ENCODE results near the gene ZSCAN10.

The ZSCAN10 gene

GRCh38 chr16:3049921-3050481 is 49.1 kb downstream of the ZSCAN10 start:
- no peak overlapping the region for H3K9ac ChIP-seq (ENCODE audit: low read depth, low read length)
- no peaks in the 10 kb centered on the region for H3K9me3 ChIP-seq (ENCODE audit: control insufficient read depth, insufficient read depth, low read length)
- no peak overlapping the region for H3K27ac ChIP-seq (ENCODE audit: low read depth, low read length)
- H3K36me3 ChIP-seq (ENCODE audit: control insufficient read depth, insufficient read depth, low read length), result peaks cover 3% of the 10 kb centered on the region; the same call in 1 of the 2 replicates
- H3K27me3 ChIP-seq (ENCODE audit: control insufficient read depth, insufficient read depth, low read length), result peaks cover 24% of the 10 kb centered on the region
- H3K4me1 ChIP-seq (ENCODE audit: control insufficient read depth, insufficient read depth, low read length), result no peaks in the 10 kb centered on the region
- no peak overlapping the region for H3K4me3 ChIP-seq (ENCODE audit: low read depth, low read length)

GRCh38 chr16:3047387-3047720 is 51.7 kb downstream of the ZSCAN10 start:
- Histone ChIP-seq H3K27ac (ENCODE audit: low read depth, low read length) (no peak overlapping the region), H3K9me3 (ENCODE audit: control insufficient read depth, insufficient read depth, low read length) (no peaks in the 10 kb centered on the region), H3K27me3 (ENCODE audit: control insufficient read depth, insufficient read depth, low read length) (peaks cover 33% of the 10 kb centered on the region), H3K36me3 (ENCODE audit: control insufficient read depth, insufficient read depth, low read length) (no peaks in the 10 kb centered on the region), H3K4me3 (ENCODE audit: low read depth, low read length) (peak overlapping the region; percentile 75), H3K4me1 (ENCODE audit: control insufficient read depth, insufficient read depth, low read length) (no peaks in the 10 kb centered on the region), H3K9ac (ENCODE audit: low read depth, low read length) (no peak overlapping the region)

GRCh38 chr16:3046641-3047386 is 52.3 kb downstream of the ZSCAN10 start:
- Histone ChIP-seq H3K9ac (ENCODE audit: low read depth, low read length) (no peak overlapping the region), H3K4me3 (ENCODE audit: low read depth, low read length) (peak overlapping the region; percentile 75), H3K27ac (ENCODE audit: low read depth, low read length) (no peak overlapping the region), H3K9me3 (ENCODE audit: control insufficient read depth, insufficient read depth, low read length) (no peaks in the 10 kb centered on the region), H3K4me1 (ENCODE audit: control insufficient read depth, insufficient read depth, low read length) (no peaks in the 10 kb centered on the region), H3K27me3 (ENCODE audit: control insufficient read depth, insufficient read depth, low read length) (peaks cover 33% of the 10 kb centered on the region), H3K36me3 (ENCODE audit: control insufficient read depth, insufficient read depth, low read length) (no peaks in the 10 kb centered on the region)

GRCh38 chr16:3045758-3046640 is 53.1 kb downstream of the ZSCAN10 start, which contains the start of gene MMP25:
MMP25 (plus strand) TSS chr16:3046561; CDS start chr16:3046918, 357 bp downstream.
- Histone ChIP-seq H3K4me3 (ENCODE audit: low read depth, low read length) (peak within 1 kb of the TSS; percentile 75), H3K27ac (ENCODE audit: low read depth, low read length) (peak within 1 kb of the TSS; percentile 78), H3K9me3 (ENCODE audit: control insufficient read depth, insufficient read depth, low read length) (no peaks in the 10 kb centered on the region), H3K9ac (ENCODE audit: low read depth, low read length) (peak within 1 kb of the TSS; percentile 26; the same call in 1 of the 2 replicates), H3K27me3 (ENCODE audit: control insufficient read depth, insufficient read depth, low read length) (peaks cover 33% of the 10 kb centered on the region), H3K36me3 (ENCODE audit: control insufficient read depth, insufficient read depth, low read length) (no peaks in the 10 kb centered on the region), H3K4me1 (ENCODE audit: control insufficient read depth, insufficient read depth, low read length) (no peaks in the 10 kb centered on the region)

- Histone ChIP-seq H3K4me3 (ENCODE audit: low read depth, low read length) (peak overlapping the region; percentile 75; the same call in 1 of the 2 replicates), H3K27me3 (ENCODE audit: control insufficient read depth, insufficient read depth, low read length) (peaks cover 33% of the 10 kb centered on the region), H3K4me1 (ENCODE audit: control insufficient read depth, insufficient read depth, low read length) (no peaks in the 10 kb centered on the region), H3K27ac (ENCODE audit: low read depth, low read length) (no peak overlapping the region), H3K9ac (ENCODE audit: low read depth, low read length) (no peak overlapping the region), H3K36me3 (ENCODE audit: control insufficient read depth, insufficient read depth, low read length) (no peaks in the 10 kb centered on the region), H3K9me3 (ENCODE audit: control insufficient read depth, insufficient read depth, low read length) (no peaks in the 10 kb centered on the region)
Observed at GRCh38 chr16:3044708-3045107, 54.4 kb downstream of the ZSCAN10 start.

GRCh38 chr16:3042376-3042775 is 56.7 kb downstream of the ZSCAN10 start:
- Histone ChIP-seq H3K27me3 (ENCODE audit: control insufficient read depth, insufficient read depth, low read length) (peaks cover 15% of the 10 kb centered on the region), H3K9ac (ENCODE audit: low read depth, low read length) (no peak overlapping the region)

GRCh38 chr16:3038896-3039295 is 60.2 kb downstream of the ZSCAN10 start:
- Histone ChIP-seq H3K4me3 (ENCODE audit: low read depth, low read length) (no peak overlapping the region), H3K36me3 (ENCODE audit: control insufficient read depth, insufficient read depth, low read length) (no peaks in the 10 kb centered on the region), H3K9me3 (ENCODE audit: control insufficient read depth, insufficient read depth, low read length) (no peaks in the 10 kb centered on the region), H3K4me1 (ENCODE audit: control insufficient read depth, insufficient read depth, low read length) (peaks cover 15% of the 10 kb centered on the region; the same call in 1 of the 2 replicates), H3K9ac (ENCODE audit: low read depth, low read length) (no peak overlapping the region), H3K27me3 (ENCODE audit: control insufficient read depth, insufficient read depth, low read length) (peaks cover 6% of the 10 kb centered on the region), H3K27ac (ENCODE audit: low read depth, low read length) (no peak overlapping the region)

More at GRCh38 chr16:3042376-3042775, 56.7 kb downstream of the ZSCAN10 start:
- Histone ChIP-seq H3K27ac (ENCODE audit: low read depth, low read length) (no peak overlapping the region), H3K9me3 (ENCODE audit: control insufficient read depth, insufficient read depth, low read length) (no peaks in the 10 kb centered on the region), H3K36me3 (ENCODE audit: control insufficient read depth, insufficient read depth, low read length) (no peaks in the 10 kb centered on the region), H3K4me3 (ENCODE audit: low read depth, low read length) (no peak overlapping the region), H3K4me1 (ENCODE audit: control insufficient read depth, insufficient read depth, low read length) (peaks cover 11% of the 10 kb centered on the region; the same call in 1 of the 2 replicates)

All from HUES48 (cell line).